ENCODE measurements around the gene SMC4.

DNA sequence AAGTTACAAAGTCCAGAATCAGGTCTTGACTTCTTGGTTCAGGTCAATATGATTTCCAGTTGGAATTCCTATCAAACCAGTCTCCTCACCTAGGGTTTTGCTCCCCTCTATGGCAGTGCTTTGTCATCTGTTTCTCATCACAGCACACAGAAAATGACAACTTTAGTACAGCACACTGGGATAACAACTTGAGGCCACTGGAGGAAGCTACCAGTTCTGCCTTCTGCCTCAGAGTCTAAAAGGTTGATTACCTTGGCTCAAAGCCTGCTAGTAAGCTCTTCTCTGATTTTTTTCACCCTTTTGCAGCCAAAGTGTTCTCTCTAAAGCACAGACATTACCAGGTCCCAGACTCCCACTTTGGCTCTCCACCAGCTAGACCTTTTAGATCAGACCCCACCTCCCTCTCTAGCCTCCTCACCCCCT lies 75.0 kb downstream of the SMC4 start:
- TF ChIP-seq POLR2AphosphoS5 (IDR thresholded peaks at IDR 0.05; ENCODE audit: borderline replicate concordance, low read depth, low read length) = no peak
- no peak for TF ChIP-seq EZH2 (IDR thresholded peaks at IDR 0.05)
- no peak for TF ChIP-seq FOXP2 (optimal IDR thresholded peaks at IDR 0.05; ENCODE audit: control extremely low read depth, extremely low read length, insufficient read depth)
